Vagina (tissue), 2 donors: ENCODE results near the gene MECP2. TPM values are rescaled to one million over a fixed set of nuclear protein-coding genes. Genes with fewer than 3 reads are reported as not detected.

Experiments
- DNase-seq, 2 donors: peaks; one replicate each; pipeline ENCODE4 v3.0.0-alpha.2; 2017; ENCODE audit errors: extremely low spot score in 2 of 2
- H3K27ac ChIP-seq: fragments of 200-600 bp; sonication (generic); one replicate; pipeline ENCODE4 v1.5.1; 2019
- H3K27me3 ChIP-seq: fragments of 200-600 bp; sonication (generic); one replicate; pipeline ENCODE4 v1.5.1; 2019
- H3K36me3 ChIP-seq, 2 donors: fragments of 200-600 bp; sonication (generic); one replicate each; pipeline ENCODE4 v1.5.1; 2017 to 2019
- H3K4me1 ChIP-seq: fragments of 200-600 bp; sonication (generic); one replicate; pipeline ENCODE4 v1.5.1; 2019
- H3K4me3 ChIP-seq, 2 donors: fragments of 200-600 bp; sonication (generic); 1 replicate in 1 of 2; 2 replicates in 1 of 2; pipeline ENCODE4 v1.5.1; 2016 to 2019
- H3K9me3 ChIP-seq: fragments of 200-600 bp; sonication (generic); one replicate; pipeline ENCODE4 v1.5.1; 2019
- CTCF ChIP-seq, 3 experiments: fragments of 450-650 bp in 2 of 3; fragments of 200-600 bp in 1 of 3; sonication (generic) in 1 of 3; IDR thresholded peaks; one replicate each; pipeline ENCODE4 v1.5.1; 2017 to 2019; ENCODE audit warnings: antibody characterized with exemption in 3 of 3, mild to moderate bottlenecking in 2 of 3, moderate library complexity in 2 of 3
- POLR2A ChIP-seq, 2 donors: fragments of 450-650 bp; IDR thresholded peaks; one replicate each; pipeline ENCODE4 v1.6.1; 2017; ENCODE audit warnings: antibody characterized with exemption in 2 of 2, mild to moderate bottlenecking in 2 of 2, moderate library complexity in 2 of 2
- POLR2AphosphoS5 ChIP-seq, 2 donors: sonication (generic); formaldehyde crosslinking; IDR thresholded peaks; one replicate each; pipeline ENCODE4 v1.9.0; 2017; ENCODE audit warnings: antibody characterized with exemption in 2 of 2, mild to moderate bottlenecking in 2 of 2, low read depth in 1 of 2; ENCODE audit not compliant: insufficient read depth in 1 of 2
- intact Hi-C: fragments of 100-400 bp; cut with DNase I; formaldehyde crosslinking; loops from one replicate; pipeline ENCODE4 v1.15.1; 2023
- total RNA-seq: library from RNA; depleted of rRNA; stranded (reverse); fragments of >200 nt; gene quantifications from one replicate; pipeline ENCODE4 v1.2.3, GENCODE V29; 2016

MECP2 gene
- total RNA-seq, 1 donor from 2014 or later: 38.5 TPM

- TF ChIP-seq POLR2AphosphoS5 (IDR thresholded peaks at IDR 0.05; ENCODE audit: insufficient read depth in 1 of 2, low read depth in 1 of 2): no peak
- TF ChIP-seq POLR2A (IDR thresholded peaks at IDR 0.05): no peak
- no peak for TF ChIP-seq CTCF (IDR thresholded peaks at IDR 0.05)
- intact Hi-C loops: no loop called here
- H3K27me3 ChIP-seq: no peaks in the 10 kb centered on the region
- DNase-seq: no peak
- no peak overlapping the region for H3K4me3 ChIP-seq
- H3K4me1 ChIP-seq: peaks cover 36% of the 10 kb centered on the region
- H3K27ac ChIP-seq: no peak overlapping the region
- peaks cover 0 to 15% of the 10 kb centered on the region in 2 donors for H3K36me3 ChIP-seq
- H3K9me3 ChIP-seq: no peaks in the 10 kb centered on the region
Observed at GRCh38 chrX:154016366-154017076, 81.0 kb downstream of the MECP2 start.

GRCh38 chrX:154015581-154016264 lies 81.8 kb downstream of the MECP2 start:
- intact Hi-C loops: no loop called here
- H3K36me3 ChIP-seq: peaks cover 0 to 15% of the 10 kb centered on the region in 2 donors
- no peak overlapping the region for H3K27ac ChIP-seq
- H3K9me3 ChIP-seq: no peaks in the 10 kb centered on the region
- no peaks in the 10 kb centered on the region for H3K27me3 ChIP-seq
- no peak overlapping the region for H3K4me3 ChIP-seq
- DNase-seq: no peak
- peaks cover 29% of the 10 kb centered on the region for H3K4me1 ChIP-seq
- TF ChIP-seq POLR2AphosphoS5 (IDR thresholded peaks at IDR 0.05; ENCODE audit: insufficient read depth in 1 of 2, low read depth in 1 of 2): no peak
- TF ChIP-seq CTCF (IDR thresholded peaks at IDR 0.05): no peak
- TF ChIP-seq POLR2A (IDR thresholded peaks at IDR 0.05): no peak

- no peaks in the 10 kb centered on the region for H3K9me3 ChIP-seq
- no peaks in the 10 kb centered on the region for H3K27me3 ChIP-seq
- peaks cover 23% of the 10 kb centered on the region for H3K4me1 ChIP-seq
- H3K4me3 ChIP-seq: no peak overlapping the region
- intact Hi-C loops: no loop called here
- peaks cover 0 to 15% of the 10 kb centered on the region in 2 donors for H3K36me3 ChIP-seq
- no peak for TF ChIP-seq POLR2AphosphoS5 (IDR thresholded peaks at IDR 0.05; ENCODE audit: insufficient read depth in 1 of 2, low read depth in 1 of 2)
- DNase-seq: no peak
- H3K27ac ChIP-seq: no peak overlapping the region
Observed at GRCh38 chrX:154014429-154015380, 82.8 kb downstream of the MECP2 start.

- TF ChIP-seq CTCF (IDR thresholded peaks at IDR 0.05) (peak; percentile 74 to 90 (median 81)), POLR2AphosphoS5 (IDR thresholded peaks at IDR 0.05; ENCODE audit: insufficient read depth in 1 of 2, low read depth in 1 of 2) (no peak)
- intact Hi-C loops: no loop called here
- DNase-seq: no peak
- no peak overlapping the region for H3K4me3 ChIP-seq
- H3K27me3 ChIP-seq: no peaks in the 10 kb centered on the region
- no peaks in the 10 kb centered on the region for H3K9me3 ChIP-seq
- H3K36me3 ChIP-seq: peaks cover 0 to 15% of the 10 kb centered on the region in 2 donors
- H3K4me1 ChIP-seq: peaks cover 19% of the 10 kb centered on the region
- peak overlapping the region; percentile 39 for H3K27ac ChIP-seq
Observed at GRCh38 chrX:154013614-154014360, 83.7 kb downstream of the MECP2 start.

- Histone ChIP-seq H3K27me3 (no peaks in the 10 kb centered on the region), H3K4me1 (peaks cover 12% of the 10 kb centered on the region), H3K4me3 (no peak overlapping the region), H3K9me3 (no peaks in the 10 kb centered on the region), H3K27ac (no peak overlapping the region), H3K36me3 (peaks cover 0 to 15% of the 10 kb centered on the region in 2 donors)
- DNase-seq: no peak
- TF ChIP-seq POLR2AphosphoS5 (IDR thresholded peaks at IDR 0.05; ENCODE audit: insufficient read depth in 1 of 2, low read depth in 1 of 2): no peak
- TF ChIP-seq POLR2A (IDR thresholded peaks at IDR 0.05): no peak
- TF ChIP-seq CTCF (IDR thresholded peaks at IDR 0.05): no peak
- intact Hi-C loops: no loop called here
Observed at GRCh38 chrX:154013001-154013421, 84.5 kb downstream of the MECP2 start.
